Measurements from ENCODE around the gene BTRC. TPM values are rescaled to one million over a fixed set of nuclear protein-coding genes. Genes with fewer than 3 reads are reported as not detected.

Gene BTRC
- total and polyA plus RNA-seq, 12 donors, result 9.5 to 49.9 (median 34.2) TPM

- no peak overlapping the region for H3K27ac ChIP-seq
- H3K4me3 ChIP-seq, result no peak overlapping the region
- TF ChIP-seq CTCF (IDR thresholded peaks at IDR 0.05), result no peak
- intact Hi-C loops (cut with DNase I), result no loop called here
- WGBS, 2 donors, result 95 to 97% methylated on average over 9 to 10 of the region's 10 CpGs
- peaks cover 0 to 31% (median 21%) of the 10 kb centered on the region in 9 donors for H3K4me1 ChIP-seq
- no peak for ATAC-seq
- no peaks in the 10 kb centered on the region for H3K36me3 ChIP-seq
- no peak for DNase-seq
- no peaks in the 10 kb centered on the region for H3K9me3 ChIP-seq
- no peaks in the 10 kb centered on the region for H3K27me3 ChIP-seq
Measured at GRCh38 chr10:101389986-101390531, 36.1 kb downstream of the BTRC start.

GRCh38 chr10:101393378-101393777 lies 39.4 kb downstream of the BTRC start:
- 43 to 47% methylated on average over 2 of the region's 2 CpGs for WGBS, 2 donors
- no peaks in the 10 kb centered on the region for H3K36me3 ChIP-seq
- no peak overlapping the region for H3K4me3 ChIP-seq
- no peak overlapping the region for H3K27ac ChIP-seq
- intact Hi-C loops (cut with DNase I), result no loop called here
- H3K4me1 ChIP-seq, result peaks cover 0 to 39% (median 20%) of the 10 kb centered on the region in 9 donors
- no peak for TF ChIP-seq CTCF (IDR thresholded peaks at IDR 0.05)
- H3K27me3 ChIP-seq, result no peaks in the 10 kb centered on the region
- ATAC-seq, result no peak
- DNase-seq, result no peak
- H3K9me3 ChIP-seq, result no peaks in the 10 kb centered on the region

GRCh38 chr10:101394524-101395133 lies 40.7 kb downstream of the BTRC start:
- Histone ChIP-seq H3K4me3 (no peak overlapping the region), H3K4me1 (peaks cover 0 to 39% (median 20%) of the 10 kb centered on the region in 9 donors), H3K27me3 (no peaks in the 10 kb centered on the region), H3K36me3 (no peaks in the 10 kb centered on the region), H3K27ac (peak overlapping the region in 2 of 10 donors; percentile 35 to 37), H3K9me3 (no peaks in the 10 kb centered on the region)
- no peak for TF ChIP-seq CTCF (IDR thresholded peaks at IDR 0.05)
- ATAC-seq (peak in 6 of 8 donors; percentile 59 to 75 (median 64)), DNase-seq (no peak)
- intact Hi-C loops (cut with DNase I), result no loop called here
- 49 to 64% methylated on average over 5 of the region's 5 CpGs for WGBS, 2 donors

GRCh38 chr10:101397140-101397539 lies 43.2 kb downstream of the BTRC start:
- H3K27ac ChIP-seq, result peak overlapping the region in 1 of 10 donors; percentile 29
- no peaks in the 10 kb centered on the region for H3K9me3 ChIP-seq
- ATAC-seq, result peak in 6 of 8 donors; percentile 36 to 69 (median 54)
- peak in 1 of 2 donors; percentile 58 for DNase-seq
- H3K27me3 ChIP-seq, result no peaks in the 10 kb centered on the region
- TF ChIP-seq CTCF (IDR thresholded peaks at IDR 0.05), result no peak
- H3K4me3 ChIP-seq, result no peak overlapping the region
- no peaks in the 10 kb centered on the region for H3K36me3 ChIP-seq
- intact Hi-C loops (cut with DNase I), result no loop called here
- peaks cover 0 to 39% (median 20%) of the 10 kb centered on the region in 9 donors for H3K4me1 ChIP-seq
